ENCODE results near the gene HGF.

DNA sequence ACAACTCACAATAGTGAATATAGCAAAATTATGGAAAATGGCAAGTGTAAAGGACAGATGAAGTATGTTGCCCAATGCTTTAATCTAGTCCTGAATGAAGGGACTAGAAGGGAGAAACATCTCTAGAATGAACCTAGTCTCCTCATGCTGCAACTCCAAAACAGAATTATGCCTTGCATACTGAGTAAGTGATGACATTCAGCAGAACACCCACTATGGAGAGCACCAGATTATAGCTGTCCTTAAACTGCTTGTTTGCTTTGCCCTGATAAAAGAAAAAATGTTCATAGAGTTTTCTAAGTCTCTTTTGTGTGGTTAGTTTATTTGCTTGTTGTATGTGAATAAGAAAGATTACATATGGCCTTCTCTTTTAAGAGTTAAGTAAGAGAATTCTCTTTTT is 7.8 kb upstream of the HGF start:
- TF ChIP-seq, protein P1, sequence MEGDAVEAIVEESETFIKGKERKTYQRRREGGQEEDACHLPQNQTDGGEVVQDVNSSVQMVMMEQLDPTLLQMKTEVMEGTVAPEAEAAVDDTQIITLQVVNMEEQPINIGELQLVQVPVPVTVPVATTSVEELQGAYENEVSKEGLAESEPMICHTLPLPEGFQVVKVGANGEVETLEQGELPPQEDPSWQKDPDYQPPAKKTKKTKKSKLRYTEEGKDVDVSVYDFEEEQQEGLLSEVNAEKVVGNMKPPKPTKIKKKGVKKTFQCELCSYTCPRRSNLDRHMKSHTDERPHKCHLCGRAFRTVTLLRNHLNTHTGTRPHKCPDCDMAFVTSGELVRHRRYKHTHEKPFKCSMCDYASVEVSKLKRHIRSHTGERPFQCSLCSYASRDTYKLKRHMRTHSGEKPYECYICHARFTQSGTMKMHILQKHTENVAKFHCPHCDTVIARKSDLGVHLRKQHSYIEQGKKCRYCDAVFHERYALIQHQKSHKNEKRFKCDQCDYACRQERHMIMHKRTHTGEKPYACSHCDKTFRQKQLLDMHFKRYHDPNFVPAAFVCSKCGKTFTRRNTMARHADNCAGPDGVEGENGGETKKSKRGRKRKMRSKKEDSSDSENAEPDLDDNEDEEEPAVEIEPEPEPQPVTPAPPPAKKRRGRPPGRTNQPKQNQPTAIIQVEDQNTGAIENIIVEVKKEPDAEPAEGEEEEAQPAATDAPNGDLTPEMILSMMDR (IDR thresholded peaks at IDR 0.05; ENCODE audit: poor library complexity): no peak
- no peak for TF ChIP-seq EZH2 (IDR thresholded peaks at IDR 0.05; ENCODE audit: borderline replicate concordance)

Data from hepatocyte (in vitro differentiated cells).